Hematopoietic multipotent progenitor cell treated with erythropoietin and hydrocortisone succinate and interleukin-3 and kit ligand, for 4 days (in vitro differentiated cells): ENCODE results near the gene MAN1A1.
"Not testable (repeated sequence)": the region's sequence is repeated elsewhere in the genome, so short reads cannot be mapped to it uniquely, and the experiment has no call there.

ENCODE experiments used
- DNase-seq: peaks from one replicate; pipeline ENCODE4 v3.0.0-alpha.2; 2015

MAN1A1 gene

GRCh38 chr6:119297049-119297448, 52.5 kb downstream of the MAN1A1 start:
- DNase-seq: no peak

- no peak for DNase-seq
Observed at GRCh38 chr6:119296036-119297035, 53.2 kb downstream of the MAN1A1 start.

GRCh38 chr6:119294984-119295383, 54.6 kb downstream of the MAN1A1 start:
- no peak for DNase-seq

GRCh38 chr6:119291060-119291459, 58.5 kb downstream of the MAN1A1 start:
- DNase-seq: not testable (repeated sequence)

GRCh38 chr6:119290306-119290705, 59.3 kb downstream of the MAN1A1 start:
- DNase-seq: no peak

- no peak for DNase-seq
Observed at GRCh38 chr6:119289651-119290050, 59.9 kb downstream of the MAN1A1 start.

- no peak for DNase-seq
Observed at GRCh38 chr6:119285908-119286625, 63.5 kb downstream of the MAN1A1 start.

- DNase-seq: peak; percentile 62
Observed at GRCh38 chr6:119284861-119285521, 64.6 kb downstream of the MAN1A1 start.

- DNase-seq: no peak
Observed at GRCh38 chr6:119283979-119284545, 65.5 kb downstream of the MAN1A1 start.

- DNase-seq: no peak
Observed at GRCh38 chr6:119283214-119283613, 66.3 kb downstream of the MAN1A1 start.

GRCh38 chr6:119280668-119281067, 68.9 kb downstream of the MAN1A1 start:
- no peak for DNase-seq

- no peak for DNase-seq
Observed at GRCh38 chr6:119280080-119280479, 69.5 kb downstream of the MAN1A1 start.

GRCh38 chr6:119278625-119279024, 70.9 kb downstream of the MAN1A1 start:
- DNase-seq: no peak

GRCh38 chr6:119277052-119277451, 72.5 kb downstream of the MAN1A1 start:
- no peak for DNase-seq

- no peak for DNase-seq
Observed at GRCh38 chr6:119276211-119276610, 73.3 kb downstream of the MAN1A1 start.

GRCh38 chr6:119274197-119274595, 75.4 kb downstream of the MAN1A1 start:
- DNase-seq: no peak

- no peak for DNase-seq
Observed at GRCh38 chr6:119273272-119274196, 76.0 kb downstream of the MAN1A1 start.

- DNase-seq: no peak
Observed at GRCh38 chr6:119270545-119270944, 79.0 kb downstream of the MAN1A1 start.

GRCh38 chr6:119269266-119270103, 80.1 kb downstream of the MAN1A1 start:
- no peak for DNase-seq

- DNase-seq: peak; percentile 72
Observed at GRCh38 chr6:119267126-119267905, 82.2 kb downstream of the MAN1A1 start.
